ENCODE measurements around the gene APC2. TPM values are rescaled to one million over a fixed set of nuclear protein-coding genes. Genes with fewer than 3 reads are reported as not detected.

Gene APC2
- total and polyA plus RNA-seq, 9 donors, result under 0.01 to 0.28 (median 0.11) TPM; not detected in 1

- 13 to 20% methylated on average over 17 to 36 of the region's 36 CpGs; no CpG with 5 or more reads in 1 of the 3 donors for WGBS, 3 donors
- Histone ChIP-seq H3K4me1 (ENCODE audit: insufficient read depth) (peaks cover 35% of the 10 kb centered on the region), H3K9me3 (no peaks in the 10 kb centered on the region), H3K27me3 (peaks cover 11% of the 10 kb centered on the region), H3K4me3 (no peak overlapping the region), H3K27ac (no peak overlapping the region), H3K36me3 (no peaks in the 10 kb centered on the region)
- no peak for DNase-seq
- TF ChIP-seq CTCF (IDR thresholded peaks at IDR 0.05), result no peak
- TF ChIP-seq EP300 (IDR thresholded peaks at IDR 0.05), result no peak
- no peak for TF ChIP-seq POLR2A (IDR thresholded peaks at IDR 0.05)
- intact Hi-C loops (cut with DNase I), result no loop called here
Measured at GRCh38 chr19:1467215-1467489, 17.2 kb downstream of the APC2 start.

- Histone ChIP-seq H3K9me3 (no peaks in the 10 kb centered on the region), H3K36me3 (no peaks in the 10 kb centered on the region), H3K27ac (no peak overlapping the region), H3K27me3 (peaks cover 11% of the 10 kb centered on the region), H3K4me1 (ENCODE audit: insufficient read depth) (peaks cover 35% of the 10 kb centered on the region), H3K4me3 (no peak overlapping the region)
- TF ChIP-seq EP300 (IDR thresholded peaks at IDR 0.05) (no peak), CTCF (IDR thresholded peaks at IDR 0.05) (no peak), POLR2A (IDR thresholded peaks at IDR 0.05) (no peak)
- peak in 2 of 5 donors; percentile 17 to 43 for DNase-seq
- intact Hi-C loops (cut with DNase I), result no loop called here
- WGBS, 3 donors, result 8 to 15% (median 10%) methylated on average over 57 to 92 of the region's 92 CpGs
Measured at GRCh38 chr19:1467490-1468273, 17.8 kb downstream of the APC2 start.

GRCh38 chr19:1468274-1468820 lies 18.4 kb downstream of the APC2 start:
- H3K27me3 ChIP-seq, result peaks cover 11% of the 10 kb centered on the region
- H3K4me3 ChIP-seq, result no peak overlapping the region
- no peaks in the 10 kb centered on the region for H3K36me3 ChIP-seq
- intact Hi-C loops (cut with DNase I), result no loop called here
- 5 to 7% (median 6%) methylated on average over 23 to 49 of the region's 49 CpGs for WGBS, 3 donors
- H3K9me3 ChIP-seq, result no peaks in the 10 kb centered on the region
- no peak for TF ChIP-seq EP300 (IDR thresholded peaks at IDR 0.05)
- TF ChIP-seq POLR2A (IDR thresholded peaks at IDR 0.05), result no peak
- no peak for TF ChIP-seq CTCF (IDR thresholded peaks at IDR 0.05)
- H3K4me1 ChIP-seq (ENCODE audit: insufficient read depth), result peaks cover 35% of the 10 kb centered on the region
- peak in 1 of 5 donors; percentile 35 for DNase-seq
- H3K27ac ChIP-seq, result no peak overlapping the region

GRCh38 chr19:1468821-1469254 lies 18.9 kb downstream of the APC2 start:
- TF ChIP-seq EP300 (IDR thresholded peaks at IDR 0.05) (no peak), CTCF (IDR thresholded peaks at IDR 0.05) (no peak), POLR2A (IDR thresholded peaks at IDR 0.05) (no peak)
- no peak overlapping the region for H3K4me3 ChIP-seq

More at GRCh38 chr19:1468821-1469254, 18.9 kb downstream of the APC2 start:
- Histone ChIP-seq H3K27me3 (peaks cover 11% of the 10 kb centered on the region), H3K4me1 (ENCODE audit: insufficient read depth) (peaks cover 35% of the 10 kb centered on the region), H3K9me3 (no peaks in the 10 kb centered on the region), H3K36me3 (no peaks in the 10 kb centered on the region), H3K27ac (no peak overlapping the region)
- intact Hi-C loops (cut with DNase I), result no loop called here
- DNase-seq, result peak in 1 of 5 donors; percentile 43
- WGBS, 3 donors, result 1 to 4% (median 1%) methylated on average over 23 to 47 of the region's 47 CpGs

All from ovary (tissue), 9 donors.